Stimulated activated naive CD8-positive, alpha-beta T cell treated with anti-CD3 and anti-CD28 coated beads, Interleukin-15, amount 100 ng/mL, for 72 hours (primary cell): ENCODE results near the gene REEP3.

ENCODE experiments used
- ATAC-seq: fragments of 150-1000 bp; cut with Tn5 transposase; 2 replicates; pipeline ENCODE4 v1.10.0; 2021; ENCODE audit warnings: mild to moderate bottlenecking, moderate library complexity
- DNase-seq, 2 donors: peaks; one replicate each; pipeline ENCODE4 v3.0.0; 2021 to 2022
- H3K27ac Mint-ChIP-seq, 2 donors: one replicate each; pipeline ENCODE4 v1.8.0; 2022; ENCODE audit warnings: mild to moderate bottlenecking in 2 of 2, mixed read lengths in 2 of 2, moderate library complexity in 2 of 2
- H3K27me3 Mint-ChIP-seq: one replicate; pipeline ENCODE4 v1.8.0; 2022; ENCODE audit warnings: mixed read lengths
- H3K4me1 Mint-ChIP-seq: one replicate; pipeline ENCODE4 v1.8.0; 2022; ENCODE audit warnings: mild to moderate bottlenecking, mixed read lengths
- H3K4me3 Mint-ChIP-seq, 2 donors: one replicate each; pipeline ENCODE4 v1.8.0; 2022; ENCODE audit warnings: mild to moderate bottlenecking in 2 of 2, mixed read lengths in 2 of 2, moderate library complexity in 1 of 2
- H3K9me3 Mint-ChIP-seq, 2 donors: one replicate each; pipeline ENCODE4 v1.8.0; 2022; ENCODE audit warnings: mixed read lengths in 2 of 2

Gene REEP3

DNA sequence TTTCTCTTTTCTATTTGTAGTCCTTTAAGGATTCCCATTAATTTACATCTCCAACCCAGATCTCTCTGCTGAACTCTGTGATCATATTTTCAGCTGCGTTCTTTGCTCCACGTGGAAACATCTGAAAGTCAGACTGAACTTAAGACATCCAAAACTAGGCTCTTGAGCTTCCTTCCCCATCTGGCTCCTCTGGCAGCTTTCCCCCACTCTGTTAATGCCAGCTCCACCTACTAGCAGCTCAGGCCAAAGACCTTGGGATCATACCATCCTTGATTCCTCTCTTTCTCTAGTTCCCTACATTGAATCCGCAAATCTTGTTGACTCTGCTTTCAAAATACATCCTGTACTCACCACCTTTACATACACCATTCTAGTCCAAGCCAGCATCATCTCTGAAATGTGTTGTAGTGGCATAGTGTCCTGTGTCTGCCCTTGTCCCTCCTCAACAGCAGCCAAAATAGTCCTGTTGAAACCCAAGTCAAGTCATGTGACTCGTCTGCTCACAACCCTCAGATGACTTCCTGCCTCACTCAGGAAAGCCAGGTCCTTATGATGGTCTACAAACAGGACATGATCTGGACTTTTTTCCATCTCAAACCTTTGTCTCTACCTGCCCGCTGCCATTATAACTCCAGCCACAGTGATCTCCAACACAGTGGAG, 7.0 kb downstream of the REEP3 start:
- ATAC-seq: no peak
- no peak overlapping the region for H3K4me3 Mint-ChIP-seq
- H3K4me1 Mint-ChIP-seq: peaks cover 35% of the 10 kb centered on the region
- no peaks in the 10 kb centered on the region for H3K9me3 Mint-ChIP-seq
- DNase-seq: no peak
- H3K27me3 Mint-ChIP-seq: no peaks in the 10 kb centered on the region
- no peak overlapping the region for H3K27ac Mint-ChIP-seq

DNA sequence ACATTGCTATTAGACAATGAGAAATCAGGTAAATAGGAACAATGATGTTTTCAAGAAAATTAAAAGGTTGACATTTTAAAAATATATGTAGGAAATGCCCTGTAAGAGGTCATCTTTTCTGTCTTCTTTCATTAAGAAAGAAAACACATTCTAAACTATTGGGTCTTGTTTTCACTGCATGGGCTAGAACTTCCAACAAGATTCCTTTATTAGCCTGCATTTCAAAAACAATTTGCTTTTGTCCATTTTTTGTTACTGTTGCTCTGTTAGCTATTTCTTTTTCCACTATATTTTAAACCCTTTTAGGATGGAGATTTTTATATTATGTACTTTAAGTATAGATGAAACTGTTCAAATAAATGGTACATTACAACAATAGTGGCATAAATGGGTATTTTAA, 9.2 kb downstream of the REEP3 start:
- Mint-ChIP-seq H3K27me3 (no peaks in the 10 kb centered on the region), H3K4me3 (no peak overlapping the region), H3K9me3 (no peaks in the 10 kb centered on the region), H3K27ac (no peak overlapping the region), H3K4me1 (peaks cover 32% of the 10 kb centered on the region)
- no peak for ATAC-seq
- DNase-seq: no peak

- no peaks in the 10 kb centered on the region for H3K27me3 Mint-ChIP-seq
- ATAC-seq: no peak
- no peak for DNase-seq
- no peak overlapping the region for H3K27ac Mint-ChIP-seq
- no peak overlapping the region for H3K4me3 Mint-ChIP-seq
- H3K4me1 Mint-ChIP-seq: peaks cover 23% of the 10 kb centered on the region
- no peaks in the 10 kb centered on the region for H3K9me3 Mint-ChIP-seq
Measured at GRCh38 chr10:63534723-63535122, 13.5 kb downstream of the REEP3 start.

GRCh38 chr10:63536698-63537097, 15.5 kb downstream of the REEP3 start:
- no peaks in the 10 kb centered on the region for H3K27me3 Mint-ChIP-seq
- no peaks in the 10 kb centered on the region for H3K9me3 Mint-ChIP-seq
- DNase-seq: no peak
- no peak overlapping the region for H3K27ac Mint-ChIP-seq
- no peak for ATAC-seq
- H3K4me3 Mint-ChIP-seq: no peak overlapping the region
- H3K4me1 Mint-ChIP-seq: peaks cover 23% of the 10 kb centered on the region

DNA sequence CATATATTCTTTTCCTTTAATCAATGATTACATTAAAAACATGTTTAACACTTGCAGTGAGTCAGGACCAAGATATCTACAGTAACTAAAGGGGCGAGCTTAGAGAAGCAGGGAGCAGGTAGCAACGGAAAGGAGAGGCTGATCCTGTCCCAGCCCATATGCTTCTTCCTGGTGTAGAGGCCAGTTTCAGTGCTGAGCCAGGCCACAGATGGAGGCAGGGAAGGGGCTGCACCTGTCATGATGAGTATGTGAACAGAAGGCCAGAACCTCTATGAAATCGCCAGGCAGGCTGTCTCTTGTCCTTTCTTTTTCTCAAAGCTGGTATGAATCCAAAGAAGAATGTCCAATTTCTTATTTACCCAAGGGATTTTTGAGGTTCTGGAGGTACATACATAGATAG, 16.3 kb downstream of the REEP3 start:
- no peak for DNase-seq
- no peaks in the 10 kb centered on the region for H3K27me3 Mint-ChIP-seq

DNA sequence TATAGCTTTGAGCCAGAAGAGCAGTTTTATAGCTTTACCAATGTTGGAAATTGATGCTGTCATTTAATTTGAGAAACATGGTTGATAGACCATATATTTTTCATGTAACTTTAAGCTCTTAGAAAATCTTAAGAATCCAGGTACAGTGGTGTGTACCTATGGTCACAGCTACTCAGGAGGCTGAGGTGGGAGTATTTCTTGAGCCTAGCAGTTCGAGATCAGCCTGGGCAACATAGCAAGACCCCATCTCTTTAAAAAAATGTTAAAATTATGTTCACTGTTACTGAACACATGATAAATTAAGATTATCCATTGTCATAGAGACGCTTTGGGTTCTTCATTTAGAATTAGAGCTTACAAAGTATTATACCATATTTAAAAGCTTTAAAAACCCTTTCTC, 18.2 kb downstream of the REEP3 start:
- Mint-ChIP-seq H3K27ac (no peak overlapping the region), H3K9me3 (no peaks in the 10 kb centered on the region), H3K27me3 (no peaks in the 10 kb centered on the region), H3K4me3 (no peak overlapping the region), H3K4me1 (peaks cover 17% of the 10 kb centered on the region)
- ATAC-seq (no peak), DNase-seq (no peak)

More for the DNA sequence above, 16.3 kb downstream of the REEP3 start:
- no peaks in the 10 kb centered on the region for H3K9me3 Mint-ChIP-seq
- peaks cover 22% of the 10 kb centered on the region for H3K4me1 Mint-ChIP-seq
- ATAC-seq: no peak
- H3K4me3 Mint-ChIP-seq: no peak overlapping the region
- H3K27ac Mint-ChIP-seq: no peak overlapping the region

DNA sequence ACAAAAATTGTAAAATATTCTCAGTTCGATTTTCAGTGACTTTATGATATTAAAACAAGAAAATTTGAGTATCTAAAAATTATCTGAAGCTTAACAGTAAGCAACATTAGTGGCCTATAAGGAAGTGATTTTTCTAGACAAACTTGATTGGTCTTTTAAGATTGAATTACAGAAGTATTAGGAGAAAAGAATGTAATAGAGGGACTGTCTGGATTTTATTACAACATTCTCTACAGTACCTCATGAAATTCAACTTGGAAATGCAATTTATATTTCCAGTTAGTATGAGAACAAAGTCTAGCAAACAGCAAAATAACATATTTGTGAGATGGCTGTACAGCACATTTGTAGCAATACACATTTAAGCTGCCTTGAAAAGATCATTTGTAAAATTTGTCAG, 18.8 kb downstream of the REEP3 start:
- Mint-ChIP-seq H3K27me3 (no peaks in the 10 kb centered on the region), H3K9me3 (no peaks in the 10 kb centered on the region)
- ATAC-seq: no peak

GRCh38 chr10:63542835-63543575, 21.8 kb downstream of the REEP3 start:
- ATAC-seq (no peak), DNase-seq (no peak)
- Mint-ChIP-seq H3K27ac (no peak overlapping the region), H3K27me3 (no peaks in the 10 kb centered on the region), H3K4me1 (peaks cover 6% of the 10 kb centered on the region), H3K9me3 (no peaks in the 10 kb centered on the region), H3K4me3 (no peak overlapping the region)

More for the DNA sequence above, 18.8 kb downstream of the REEP3 start:
- Mint-ChIP-seq H3K4me3 (no peak overlapping the region), H3K27ac (no peak overlapping the region), H3K4me1 (peaks cover 11% of the 10 kb centered on the region)
- DNase-seq: no peak

GRCh38 chr10:63543576-63543962, 22.4 kb downstream of the REEP3 start:
- H3K27me3 Mint-ChIP-seq: no peaks in the 10 kb centered on the region
- H3K27ac Mint-ChIP-seq: no peak overlapping the region
- no peak overlapping the region for H3K4me3 Mint-ChIP-seq
- no peaks in the 10 kb centered on the region for H3K9me3 Mint-ChIP-seq
- DNase-seq (no peak), ATAC-seq (no peak)
- H3K4me1 Mint-ChIP-seq: peaks cover 6% of the 10 kb centered on the region

DNA sequence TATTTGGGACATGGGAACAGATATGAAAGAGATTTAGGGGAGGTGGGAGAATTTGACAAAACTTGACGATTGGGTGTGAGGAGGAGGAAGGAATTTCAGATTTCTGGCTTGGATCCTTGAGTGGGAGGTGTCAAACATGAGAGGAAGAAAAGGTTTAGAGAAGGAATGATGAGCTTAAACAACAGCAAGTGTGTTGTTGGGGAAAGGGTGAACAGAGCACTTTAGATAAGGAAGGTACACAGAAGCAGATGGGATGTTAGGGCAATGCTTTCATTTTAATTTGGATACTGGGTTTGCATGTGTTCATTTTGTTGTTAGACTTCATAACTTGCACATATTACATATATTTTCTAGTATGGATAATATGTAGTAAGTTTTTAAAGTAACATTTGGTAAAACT, 23.2 kb downstream of the REEP3 start:
- Mint-ChIP-seq H3K4me3 (no peak overlapping the region), H3K4me1 (peaks cover 6% of the 10 kb centered on the region), H3K27ac (no peak overlapping the region), H3K9me3 (no peaks in the 10 kb centered on the region), H3K27me3 (no peaks in the 10 kb centered on the region)
- ATAC-seq (no peak), DNase-seq (no peak)

GRCh38 chr10:63547628-63548360, 26.6 kb downstream of the REEP3 start:
- no peak for DNase-seq
- H3K27ac Mint-ChIP-seq: no peak overlapping the region
- no peak overlapping the region for H3K4me3 Mint-ChIP-seq
- H3K9me3 Mint-ChIP-seq: no peaks in the 10 kb centered on the region
- H3K27me3 Mint-ChIP-seq: no peaks in the 10 kb centered on the region
- H3K4me1 Mint-ChIP-seq: peaks cover 5% of the 10 kb centered on the region
- ATAC-seq: no peak

DNA sequence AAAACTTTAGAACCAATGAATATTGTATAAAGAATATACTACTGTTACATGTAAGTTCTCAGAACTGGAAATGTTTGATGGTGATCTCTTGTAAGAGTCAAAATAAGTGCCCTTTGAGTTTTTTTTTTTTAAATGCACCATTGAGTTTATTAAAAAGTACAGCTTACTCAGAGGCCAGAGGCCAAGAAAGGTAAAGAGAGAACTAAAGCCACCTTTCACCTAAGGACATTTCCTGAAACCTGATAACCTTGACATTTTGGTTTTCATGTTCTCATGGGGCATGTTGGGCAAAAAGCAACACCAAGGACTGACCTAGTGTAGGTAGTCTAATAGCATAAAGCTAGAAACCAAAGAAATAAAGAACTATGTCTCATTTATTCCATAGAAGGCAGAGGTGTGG, 27.7 kb downstream of the REEP3 start:
- ATAC-seq (no peak), DNase-seq (no peak)
- H3K4me3 Mint-ChIP-seq: no peak overlapping the region
- no peak overlapping the region for H3K27ac Mint-ChIP-seq
- H3K9me3 Mint-ChIP-seq: no peaks in the 10 kb centered on the region
- H3K4me1 Mint-ChIP-seq: peaks cover 8% of the 10 kb centered on the region
- no peaks in the 10 kb centered on the region for H3K27me3 Mint-ChIP-seq

DNA sequence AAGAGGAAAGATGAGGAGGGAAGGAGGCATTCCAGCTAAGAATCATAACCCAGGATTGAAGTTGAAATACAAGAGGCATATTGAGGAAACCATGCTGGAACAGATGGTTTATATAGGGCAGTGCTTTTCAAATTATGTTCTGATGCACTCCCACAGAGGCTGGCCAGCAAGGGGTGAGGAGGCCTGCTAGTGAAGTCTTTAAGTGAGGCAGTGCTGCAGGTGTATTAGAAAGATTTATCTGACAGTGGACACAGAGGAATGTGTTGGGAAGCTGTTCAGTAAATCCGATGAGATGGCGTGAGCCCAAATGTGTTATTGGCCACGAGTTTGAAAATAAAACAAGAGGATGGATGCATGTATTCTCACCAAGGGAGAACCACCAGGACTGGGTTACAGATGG, 28.6 kb downstream of the REEP3 start:
- no peak overlapping the region for H3K4me3 Mint-ChIP-seq
- H3K27ac Mint-ChIP-seq: peak overlapping the region in 1 of 2 donors; percentile 8
- no peak for DNase-seq
- H3K4me1 Mint-ChIP-seq: peaks cover 16% of the 10 kb centered on the region
- no peak for ATAC-seq
- H3K9me3 Mint-ChIP-seq: no peaks in the 10 kb centered on the region
- no peaks in the 10 kb centered on the region for H3K27me3 Mint-ChIP-seq

DNA sequence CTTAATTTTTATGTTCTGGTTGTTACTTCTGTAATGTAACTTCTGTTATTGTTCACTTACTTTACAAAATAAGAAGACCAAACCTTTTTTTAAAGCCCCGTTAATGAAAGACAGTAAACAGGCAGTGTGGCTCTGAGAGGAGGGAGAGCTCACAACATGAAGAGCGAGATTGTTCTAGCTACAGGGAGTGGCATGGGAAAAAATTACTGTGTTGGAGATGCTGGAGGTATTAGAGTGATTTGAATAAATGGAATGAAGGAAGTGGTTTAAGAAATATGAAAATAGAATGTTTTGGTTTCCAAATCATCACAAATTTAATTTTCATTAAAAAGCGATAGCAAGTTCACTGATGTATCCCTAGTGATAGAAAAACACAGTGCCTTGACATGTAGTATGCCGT, 31.8 kb downstream of the REEP3 start:
- H3K27ac Mint-ChIP-seq: no peak overlapping the region
- H3K9me3 Mint-ChIP-seq: no peaks in the 10 kb centered on the region
- no peaks in the 10 kb centered on the region for H3K27me3 Mint-ChIP-seq
- ATAC-seq (no peak), DNase-seq (no peak)
- peaks cover 25% of the 10 kb centered on the region for H3K4me1 Mint-ChIP-seq
- H3K4me3 Mint-ChIP-seq: no peak overlapping the region

DNA sequence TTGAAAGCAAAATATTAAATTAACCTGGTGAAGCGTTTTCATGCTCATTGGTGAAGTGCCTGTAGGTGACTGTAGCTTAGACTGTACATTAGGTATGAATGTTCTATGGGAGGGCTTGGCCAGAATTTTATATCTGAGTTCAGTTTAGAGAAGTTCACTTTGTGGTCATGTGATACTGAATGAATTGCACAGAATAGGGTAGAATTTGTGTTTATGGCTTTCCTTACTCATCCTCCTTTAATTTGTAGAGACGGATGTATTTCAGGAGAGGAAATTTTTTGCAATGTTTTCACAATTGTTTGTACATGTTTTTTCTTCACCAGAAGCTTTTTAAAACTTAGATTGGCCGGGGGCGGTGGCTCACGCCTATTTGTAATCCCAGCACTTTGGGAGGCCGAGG, 32.3 kb downstream of the REEP3 start:
- ATAC-seq: no peak
- Mint-ChIP-seq H3K27ac (no peak overlapping the region), H3K4me1 (peaks cover 25% of the 10 kb centered on the region), H3K27me3 (no peaks in the 10 kb centered on the region), H3K9me3 (no peaks in the 10 kb centered on the region), H3K4me3 (no peak overlapping the region)
- no peak for DNase-seq

DNA sequence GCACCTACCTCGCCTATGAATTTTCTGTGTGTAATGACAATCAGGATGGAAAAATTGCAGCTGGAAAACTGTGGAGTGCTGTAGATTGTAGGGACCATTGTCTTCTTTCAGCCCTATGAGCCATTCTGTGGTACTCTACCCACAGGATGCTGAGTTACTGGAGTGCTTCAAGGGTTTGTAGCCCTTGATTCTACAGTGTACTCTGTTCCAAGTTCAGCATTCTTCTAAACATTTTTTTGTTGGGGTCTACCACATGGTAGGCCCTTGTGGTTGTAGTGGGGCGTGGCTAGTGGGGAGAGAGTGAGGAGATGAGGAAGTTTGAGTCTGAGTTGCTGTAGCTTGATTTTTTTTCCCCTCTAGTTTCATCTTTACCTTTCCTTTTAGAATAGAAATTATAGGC, 33.5 kb downstream of the REEP3 start:
- peak; percentile 13 to 44 for DNase-seq
- Mint-ChIP-seq H3K4me1 (peaks cover 25% of the 10 kb centered on the region), H3K4me3 (peak overlapping the region in 1 of 2 donors; percentile 43), H3K9me3 (no peaks in the 10 kb centered on the region), H3K27ac (peak overlapping the region; percentile 4 to 91), H3K27me3 (no peaks in the 10 kb centered on the region)
- peak; percentile 96 for ATAC-seq
